Measurements from ENCODE around the gene SIRT2.

GRCh38 chr19:38917921-38918491 lies 18.6 kb upstream of the SIRT2 start:
- TF ChIP-seq CTCF (IDR thresholded peaks at IDR 0.05) = peak in 4 of 6 experiments; percentile 9 to 25 (median 18)
- no peak for TF ChIP-seq POLR2A (IDR thresholded peaks at IDR 0.05)
